Smooth muscle cell (in vitro differentiated cells): ENCODE results near the gene TAF7. TPM values are rescaled to one million over a fixed set of nuclear protein-coding genes. Genes with fewer than 3 reads are reported as not detected.

Source experiments
- DNase-seq: peaks from one replicate; lab custom pipeline; 2025; ENCODE audit not compliant: unreplicated experiment; lab: John Stamatoyannopoulos, UW
- H2AFZ ChIP-seq: fragments of 200-600 bp; sonication (generic); 2 replicates; pipeline ENCODE4 v1.6.0; 2016; ENCODE audit warnings: antibody characterized with exemption, low read depth, mild to moderate bottlenecking
- H3F3A ChIP-seq: fragments of 200-600 bp; sonication (generic); 2 replicates; pipeline ENCODE4 v1.6.0; 2017; ENCODE audit warnings: antibody characterized with exemption, low read depth
- H3K27ac ChIP-seq: fragments of 200-600 bp; sonication (generic); 2 replicates; pipeline ENCODE4 v1.5.1; 2016; ENCODE audit warnings: low read depth, mild to moderate bottlenecking
- H3K27me3 ChIP-seq: fragments of 200-600 bp; sonication (generic); 2 replicates; pipeline ENCODE4 v1.6.1; 2016; ENCODE audit warnings: low read depth, mild to moderate bottlenecking
- H3K36me3 ChIP-seq: fragments of 200-600 bp; sonication (generic); 2 replicates; pipeline ENCODE4 v1.5.1; 2016; ENCODE audit warnings: low read depth
- H3K4me1 ChIP-seq: fragments of 200-600 bp; sonication (generic); 2 replicates; pipeline ENCODE4 v1.5.1; 2016; ENCODE audit warnings: low read depth
- H3K4me2 ChIP-seq: fragments of 200-600 bp; sonication (generic); 2 replicates; pipeline ENCODE4 v1.6.0; 2016; ENCODE audit warnings: mild to moderate bottlenecking
- H3K4me3 ChIP-seq: fragments of 200-600 bp; sonication (generic); 2 replicates; pipeline ENCODE4 v1.5.1; 2016; ENCODE audit warnings: mild to moderate bottlenecking
- H3K79me2 ChIP-seq: fragments of 200-600 bp; sonication (generic); 2 replicates; pipeline ENCODE4 v1.6.0; 2016; ENCODE audit warnings: low read depth, mild to moderate bottlenecking
- H3K9ac ChIP-seq: fragments of 200-600 bp; sonication (generic); 2 replicates; pipeline ENCODE4 v1.6.0; 2016; ENCODE audit warnings: low read depth
- H3K9me3 ChIP-seq: fragments of 200-600 bp; sonication (generic); replicated peaks from 2 replicates; pipeline ENCODE4 v1.5.1; 2016; ENCODE audit warnings: low read depth
- H4K20me1 ChIP-seq: fragments of 200-600 bp; sonication (generic); 2 replicates; pipeline ENCODE4 v1.6.0; 2016; ENCODE audit warnings: low read depth
- WGBS: methylation state at CpG from one replicate; pipeline ENCODE4 v1.1.7; 2016; ENCODE audit warnings: low lambda C conversion rate; 5-methylcytosine and 5-hydroxymethylcytosine counted together
- polyA plus RNA-seq: library from polyadenylated mRNA; unstranded; fragments of >200 nt; fragmentation: Nextera tagmentation; extraction: Ambion mirVana; gene quantifications from 2 replicates; pipeline ENCODE4 v1.2.1, GENCODE V29; 2016
- total RNA-seq: library from RNA; depleted of rRNA; stranded (reverse); fragments of >200 nt; gene quantifications from 2 replicates; pipeline ENCODE4 v1.2.3, GENCODE V29; 2014
- TF ChIP-seq, protein P1 (sequence below): fragments of 200-600 bp; sonication (generic); IDR thresholded peaks from 2 replicates; pipeline ENCODE4 v1.5.1; 2017; ENCODE audit warnings: borderline replicate concordance, mild to moderate bottlenecking, antibody characterized with exemption; ENCODE audit not compliant: insufficient read depth, poor library complexity, severe bottlenecking

The TAF7 gene
- total and polyA plus RNA-seq, 2 experiments from 2014 or later = 83.0 to 105 TPM

DNA sequence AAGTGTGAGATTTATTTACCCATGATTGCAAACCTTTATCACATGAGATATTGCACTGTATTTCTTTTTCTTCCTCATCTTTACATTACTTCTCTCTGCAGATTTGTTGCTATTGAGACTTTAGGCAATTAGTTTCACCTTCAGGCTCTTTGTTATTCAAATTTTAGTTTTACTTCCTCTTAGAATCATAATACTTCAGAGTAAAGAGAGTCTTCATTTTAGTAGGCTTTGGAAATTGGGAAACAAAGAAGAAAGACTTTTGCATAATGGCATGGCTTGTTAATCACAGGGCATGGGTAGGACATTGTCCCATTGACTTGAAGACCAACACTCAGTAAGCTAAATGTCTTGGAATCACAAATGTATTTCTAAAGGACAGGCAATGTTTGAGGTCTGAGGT, 42.1 kb upstream of the TAF7 start:
- Histone ChIP-seq H3K79me2 (no peaks in the 10 kb centered on the region), H3K27ac (no peak overlapping the region), H2AFZ (no peak overlapping the region), H3K4me1 (no peaks in the 10 kb centered on the region), H3K4me2 (no peak overlapping the region), H3K4me3 (no peak overlapping the region), H3K9me3 (peaks cover 11% of the 10 kb centered on the region), H3K36me3 (no peaks in the 10 kb centered on the region), H4K20me1 (no peaks in the 10 kb centered on the region), H3K27me3 (no peaks in the 10 kb centered on the region), H3F3A (no peaks in the 10 kb centered on the region), H3K9ac (no peak overlapping the region)
- TF ChIP-seq, protein P1, sequence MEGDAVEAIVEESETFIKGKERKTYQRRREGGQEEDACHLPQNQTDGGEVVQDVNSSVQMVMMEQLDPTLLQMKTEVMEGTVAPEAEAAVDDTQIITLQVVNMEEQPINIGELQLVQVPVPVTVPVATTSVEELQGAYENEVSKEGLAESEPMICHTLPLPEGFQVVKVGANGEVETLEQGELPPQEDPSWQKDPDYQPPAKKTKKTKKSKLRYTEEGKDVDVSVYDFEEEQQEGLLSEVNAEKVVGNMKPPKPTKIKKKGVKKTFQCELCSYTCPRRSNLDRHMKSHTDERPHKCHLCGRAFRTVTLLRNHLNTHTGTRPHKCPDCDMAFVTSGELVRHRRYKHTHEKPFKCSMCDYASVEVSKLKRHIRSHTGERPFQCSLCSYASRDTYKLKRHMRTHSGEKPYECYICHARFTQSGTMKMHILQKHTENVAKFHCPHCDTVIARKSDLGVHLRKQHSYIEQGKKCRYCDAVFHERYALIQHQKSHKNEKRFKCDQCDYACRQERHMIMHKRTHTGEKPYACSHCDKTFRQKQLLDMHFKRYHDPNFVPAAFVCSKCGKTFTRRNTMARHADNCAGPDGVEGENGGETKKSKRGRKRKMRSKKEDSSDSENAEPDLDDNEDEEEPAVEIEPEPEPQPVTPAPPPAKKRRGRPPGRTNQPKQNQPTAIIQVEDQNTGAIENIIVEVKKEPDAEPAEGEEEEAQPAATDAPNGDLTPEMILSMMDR = no peak
- no peak for DNase-seq

- Histone ChIP-seq H3K4me1 (no peaks in the 10 kb centered on the region), H3K4me2 (no peak overlapping the region), H3K27ac (no peak overlapping the region), H2AFZ (no peak overlapping the region), H3K4me3 (no peak overlapping the region), H4K20me1 (no peaks in the 10 kb centered on the region), H3K36me3 (no peaks in the 10 kb centered on the region), H3F3A (no peaks in the 10 kb centered on the region), H3K27me3 (no peaks in the 10 kb centered on the region), H3K9ac (no peak overlapping the region), H3K79me2 (no peaks in the 10 kb centered on the region), H3K9me3 (peaks cover 6% of the 10 kb centered on the region)
- DNase-seq = no peak
- TF ChIP-seq, protein P1 = no peak
- 95% methylated on average over 15 of the region's 15 CpGs for WGBS
Observed at GRCh38 chr5:141360685-141361084, 40.1 kb upstream of the TAF7 start.

DNA sequence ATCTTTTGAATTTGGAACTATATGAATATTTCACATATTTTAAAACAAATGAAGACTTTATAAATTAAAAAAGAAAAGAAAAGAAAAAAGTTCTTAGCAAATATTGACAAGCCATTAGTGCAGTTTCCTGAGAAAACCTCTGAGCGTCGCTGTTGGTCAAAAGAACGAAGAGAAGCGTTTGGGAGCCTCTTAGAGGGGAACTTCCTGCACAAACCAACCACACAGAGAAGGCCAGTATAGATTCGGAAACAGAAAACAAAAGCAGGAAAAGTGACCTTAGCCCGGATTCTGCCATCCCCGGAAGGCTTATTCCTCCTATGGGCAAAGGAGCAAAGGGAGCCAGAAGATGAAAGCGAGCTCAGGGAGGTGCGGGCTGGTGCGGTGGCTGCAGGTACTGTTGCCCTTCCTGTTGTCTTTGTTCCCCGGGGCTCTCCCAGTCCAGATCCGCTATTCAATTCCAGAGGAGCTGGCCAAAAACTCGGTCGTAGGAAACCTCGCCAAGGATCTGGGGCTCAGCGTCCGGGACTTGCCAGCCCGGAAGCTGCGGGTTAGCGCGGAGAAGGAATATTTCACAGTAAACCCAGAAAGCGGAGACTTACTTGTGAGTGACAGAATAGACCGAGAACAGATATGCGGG, 39.3 kb upstream of the TAF7 start, which contains the start of gene PCDHGB2:
Gene PCDHGB2, plus strand, starts transcription at position 205 of the 637 bp plus-strand sequence. Its CDS starts 142 bp downstream, at position 347.
- 82% methylated on average over 24 of the region's 24 CpGs for WGBS
- Histone ChIP-seq H3F3A (no peaks in the 10 kb centered on the region), H2AFZ (no peak within 1 kb of the TSS), H3K36me3 (no peaks in the 10 kb centered on the region), H3K27ac (no peak within 1 kb of the TSS), H3K4me3 (no peak within 1 kb of the TSS), H3K27me3 (no peaks in the 10 kb centered on the region), H3K79me2 (no peaks in the 10 kb centered on the region), H3K4me1 (no peaks in the 10 kb centered on the region), H4K20me1 (no peaks in the 10 kb centered on the region), H3K9ac (no peak within 1 kb of the TSS), H3K4me2 (no peak within 1 kb of the TSS), H3K9me3 (peaks cover 6% of the 10 kb centered on the region)
- TF ChIP-seq, protein P1 = peak; percentile 4
- no peak for DNase-seq

GRCh38 chr5:141356950-141357349, 36.4 kb upstream of the TAF7 start:
- Histone ChIP-seq H3K27ac (no peak overlapping the region), H3F3A (no peaks in the 10 kb centered on the region), H4K20me1 (no peaks in the 10 kb centered on the region), H3K9me3 (peaks cover 6% of the 10 kb centered on the region), H2AFZ (no peak overlapping the region), H3K79me2 (no peaks in the 10 kb centered on the region), H3K4me3 (no peak overlapping the region), H3K4me2 (no peak overlapping the region), H3K27me3 (no peaks in the 10 kb centered on the region), H3K36me3 (no peaks in the 10 kb centered on the region), H3K4me1 (no peaks in the 10 kb centered on the region), H3K9ac (no peak overlapping the region)
- no peak for DNase-seq
- 89% methylated on average over 19 of the region's 19 CpGs for WGBS
- TF ChIP-seq, protein P1 = no peak
